HUDEP-2 (cell line): ENCODE results near the gene OR51A7.
"Not testable (repeated sequence)": the region's sequence is repeated elsewhere in the genome, so short reads cannot be mapped to it uniquely, and the experiment has no call there.

Experiments used
- DNase-seq, 76 experiments: peaks; one replicate each; lab custom pipeline; 2025; ENCODE audit not compliant: unreplicated experiment in 76 of 76; lab: John Stamatoyannopoulos, UW

OR51A7 gene

GRCh38 chr11:4947505-4947904, 43.9 kb downstream of the OR51A7 start, which contains the start of gene OR51A4:
TSS of gene OR51A4 (minus strand) at chr11:4947605. CDS start at chr11:4947100, 505 bp downstream.
- DNase-seq: no peak

DNA sequence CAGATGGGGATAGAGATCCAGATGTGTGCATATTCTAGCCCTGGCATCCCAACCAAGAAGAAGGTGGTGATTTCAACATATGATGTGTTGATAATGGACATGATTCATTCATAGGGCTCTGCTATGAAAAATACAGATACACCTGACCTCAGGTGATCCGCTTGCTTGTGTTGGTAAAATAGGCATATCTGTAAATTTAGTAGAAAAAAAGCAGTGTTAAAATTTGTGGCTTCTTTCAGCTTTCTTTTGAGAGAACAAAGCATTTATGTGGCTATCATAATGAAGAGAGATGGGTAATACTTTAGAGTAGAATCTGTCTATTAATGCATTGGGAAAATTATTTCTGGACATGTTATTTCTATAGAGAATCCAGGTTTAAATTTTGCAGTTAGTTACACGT, 52.0 kb downstream of the OR51A7 start, which contains the start of gene OR51A2:
OR51A2 (minus strand) TSS at position 101 of the 400 bp plus-strand sequence; CDS start at position 101, 0 bp downstream.
- DNase-seq: not testable (repeated sequence)

DNA sequence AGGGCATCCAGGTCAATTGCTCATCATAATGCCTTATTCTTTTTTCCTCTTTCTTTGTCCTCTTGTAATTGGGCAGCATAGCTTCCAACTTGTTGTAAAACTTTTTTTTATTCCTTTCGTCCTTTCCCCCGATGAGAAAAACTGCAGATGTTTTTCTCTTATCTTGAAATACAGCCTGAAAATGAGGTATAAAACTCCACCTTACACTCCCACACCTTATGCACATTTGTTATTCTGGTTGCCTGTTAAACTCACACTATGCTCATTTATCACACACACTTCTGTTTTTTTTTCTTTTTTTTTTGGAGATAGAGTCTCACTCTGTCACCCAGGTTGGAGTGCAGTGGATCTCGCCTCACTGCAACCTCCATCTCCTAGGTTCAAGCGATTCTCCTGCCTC, 53.8 kb downstream of the OR51A7 start:
- DNase-seq: no peak
